Amygdala (tissue), 56 donors: ENCODE results near the gene CES4A.
"Not testable (repeated sequence)": the region's sequence is repeated elsewhere in the genome, so short reads cannot be mapped to it uniquely, and the experiment has no call there.

Experiments used
- DNase-seq, 56 donors: peaks; one replicate each; lab custom pipeline; 2025; lab: John Stamatoyannopoulos, UW

The CES4A gene

DNA sequence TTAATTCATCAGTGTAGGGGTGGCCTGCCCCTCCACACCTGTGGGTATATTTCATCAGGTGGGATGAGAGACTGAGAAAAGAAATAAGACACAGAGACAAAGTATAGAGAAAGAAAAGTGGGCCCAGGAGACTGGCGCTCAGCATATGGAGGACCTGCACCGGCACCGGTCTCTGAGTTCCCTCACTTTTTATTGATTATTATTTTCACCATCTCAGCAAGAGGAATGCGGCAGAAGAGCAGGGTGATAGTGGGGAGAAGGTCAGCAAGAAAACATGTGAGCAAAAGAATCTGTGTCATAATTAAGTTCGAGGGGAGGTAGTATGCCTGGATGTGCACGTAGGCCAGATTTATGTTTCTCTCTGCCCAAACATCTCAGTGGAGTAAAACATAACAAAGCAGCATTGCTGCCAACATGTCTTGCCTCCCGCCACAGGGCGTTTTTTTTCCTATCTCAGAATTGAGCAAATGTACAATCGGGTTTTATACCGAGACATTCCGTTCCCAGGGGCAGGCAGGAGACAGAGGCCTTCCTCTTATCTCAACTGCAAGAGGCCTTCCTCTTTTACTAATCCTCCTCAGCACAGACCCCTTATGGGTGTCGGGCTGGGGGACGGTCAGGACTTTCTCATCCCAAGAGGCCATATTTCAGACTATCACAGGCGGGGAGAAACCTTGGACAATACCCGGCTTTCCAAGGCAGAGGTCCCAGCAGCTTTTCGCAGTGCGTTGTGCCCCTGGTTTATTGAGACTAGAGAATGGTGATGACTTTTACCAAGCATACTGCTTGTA lies 32.8 kb upstream of the CES4A start:
- not testable (repeated sequence) for DNase-seq

GRCh38 chr16:66956154-66956457 lies 32.3 kb upstream of the CES4A start:
- not testable (repeated sequence) for DNase-seq

GRCh38 chr16:66958857-66959703 lies 29.3 kb upstream of the CES4A start:
- DNase-seq, result no peak

DNA sequence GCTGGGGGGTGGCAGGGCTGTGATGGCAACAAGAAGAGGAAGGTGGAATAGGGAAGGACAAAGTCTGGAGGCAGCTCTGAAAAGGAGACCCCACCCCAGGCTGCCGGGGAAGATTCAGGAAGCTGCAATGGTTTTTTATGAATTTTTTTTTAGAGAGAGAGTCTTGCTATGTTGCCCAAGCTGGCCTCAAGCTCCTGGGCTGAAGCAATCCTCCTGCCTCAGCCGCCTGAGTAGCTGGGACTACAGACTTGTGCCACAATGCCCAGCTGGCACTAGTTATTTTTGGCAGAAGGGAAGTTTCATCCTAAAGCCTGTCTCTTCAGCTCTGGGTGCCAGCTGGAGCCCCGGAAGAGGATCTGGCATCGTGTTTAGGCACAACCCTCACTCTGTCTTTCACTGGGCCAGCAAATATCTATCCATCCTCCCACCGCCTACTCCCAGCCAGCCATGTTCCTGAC lies 28.7 kb upstream of the CES4A start:
- DNase-seq, result peak in 11 of 56 donors; percentile 5 to 38 (median 17)

DNA sequence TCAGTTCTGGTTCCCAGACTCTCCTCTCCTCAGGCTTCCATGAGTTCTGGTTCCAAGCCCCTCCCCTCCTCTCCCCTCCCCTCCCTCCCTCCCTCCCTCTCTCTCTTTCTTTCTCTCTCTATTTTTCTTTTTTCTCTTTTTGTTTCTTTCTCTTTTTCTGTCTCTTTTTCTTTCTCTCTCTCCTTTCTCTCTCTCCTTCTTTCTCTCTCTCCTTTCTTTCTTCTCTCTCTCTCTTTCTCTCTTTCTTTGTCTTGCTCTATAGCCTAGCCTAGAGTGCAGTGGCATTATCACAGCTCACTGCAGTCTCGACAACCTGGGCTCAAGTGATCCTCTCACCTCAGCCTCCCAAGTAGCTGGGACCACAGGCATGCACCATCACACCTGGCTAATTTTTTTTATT lies 28.1 kb upstream of the CES4A start:
- DNase-seq, result no peak

- DNase-seq, result peak in 23 of 56 donors; percentile 3 to 66 (median 30)
These were observed 27.2 kb upstream of the CES4A start, which contains the start of gene CES3 for GRCh38 chr16:66961065-66961744. TSS of gene CES3 (plus strand) at chr16:66961266. CDS start at chr16:66961308, 42 bp downstream.

DNA sequence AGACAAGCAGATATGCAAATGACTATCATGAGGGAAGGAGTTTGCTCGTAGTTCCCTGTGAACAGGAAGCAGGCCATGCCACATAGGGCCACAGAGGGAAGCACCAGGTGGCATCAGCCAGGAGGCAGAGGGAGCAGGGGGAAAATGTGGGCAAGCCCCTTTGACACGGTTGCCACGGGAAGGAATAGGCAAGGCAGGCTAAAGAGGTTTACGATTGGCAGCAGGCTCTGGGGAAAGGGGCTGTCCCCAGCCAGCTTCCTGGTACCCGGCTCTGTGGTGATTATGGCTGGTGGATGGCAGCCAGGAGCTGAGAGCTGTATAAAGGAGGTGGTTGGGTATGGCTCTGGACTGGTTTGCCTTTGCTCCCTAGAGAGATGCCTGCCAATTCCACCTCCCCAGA lies 26.5 kb upstream of the CES4A start:
- DNase-seq, result no peak

GRCh38 chr16:66964049-66964448 lies 24.3 kb upstream of the CES4A start:
- no peak for DNase-seq

DNA sequence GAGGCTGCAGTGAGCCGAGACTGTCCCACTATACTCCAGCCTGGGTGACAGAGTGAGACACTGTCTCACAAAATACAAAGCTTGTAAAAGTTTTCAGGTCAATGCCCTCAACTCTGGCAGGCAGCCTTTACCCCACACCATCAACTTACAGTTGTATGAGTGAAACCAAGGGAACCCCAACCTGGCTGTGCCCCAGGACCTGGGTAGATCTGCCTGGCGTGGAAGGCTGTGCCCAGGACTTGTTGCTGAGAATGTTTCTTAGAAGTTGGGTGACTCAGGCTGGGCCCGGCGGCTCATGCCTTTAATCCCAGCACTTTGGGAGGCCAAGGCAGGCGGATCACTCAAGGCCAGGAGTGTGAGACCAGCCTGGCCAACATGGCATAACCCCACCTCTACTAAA lies 19.5 kb upstream of the CES4A start:
- DNase-seq, result peak in 5 of 56 donors; percentile 11 to 50 (median 24)

GRCh38 chr16:66970775-66971720 lies 17.3 kb upstream of the CES4A start:
- DNase-seq, result no peak

GRCh38 chr16:66972983-66973382 lies 15.4 kb upstream of the CES4A start:
- no peak for DNase-seq

- DNase-seq, result no peak
These were observed 14.7 kb upstream of the CES4A start for GRCh38 chr16:66973716-66974115.

DNA sequence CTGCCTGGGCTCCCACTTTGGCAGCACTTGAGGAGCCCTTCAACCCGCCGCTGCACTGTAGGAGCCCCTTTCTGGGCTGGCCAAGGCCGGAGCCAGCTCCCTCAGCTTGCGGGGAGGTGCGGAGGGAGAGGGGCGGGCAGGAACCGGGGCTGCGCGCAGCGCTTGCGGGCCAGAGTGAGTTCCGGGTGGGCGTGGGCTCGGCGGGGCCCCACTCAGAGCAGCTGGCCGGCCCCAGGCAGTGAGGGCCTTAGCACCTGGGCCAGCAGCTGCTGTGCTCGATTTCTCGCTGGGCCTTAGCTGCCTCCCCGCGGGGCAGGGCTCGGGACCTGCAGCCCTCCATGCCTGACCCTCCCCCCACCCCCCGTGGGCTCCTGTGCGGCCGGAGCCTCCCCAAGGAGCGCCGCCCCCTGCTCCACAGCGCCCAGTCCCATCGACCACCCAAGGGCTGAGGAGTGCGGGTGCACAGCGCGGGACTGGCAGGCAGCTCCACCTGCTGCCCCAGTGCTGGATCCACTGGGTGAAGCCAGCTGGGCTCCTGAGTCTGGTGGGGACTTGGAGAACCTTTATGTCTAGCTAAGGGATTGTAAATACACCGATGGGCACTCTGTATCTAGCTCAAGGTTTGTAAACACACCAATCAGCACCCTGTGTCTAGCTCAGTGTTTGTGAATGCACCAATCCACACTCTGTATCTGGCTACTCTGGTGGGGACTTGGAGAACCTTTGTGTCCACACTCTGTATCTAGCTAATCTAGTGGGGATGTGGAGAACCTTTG lies 14.0 kb upstream of the CES4A start:
- DNase-seq, result not testable (repeated sequence)

DNA sequence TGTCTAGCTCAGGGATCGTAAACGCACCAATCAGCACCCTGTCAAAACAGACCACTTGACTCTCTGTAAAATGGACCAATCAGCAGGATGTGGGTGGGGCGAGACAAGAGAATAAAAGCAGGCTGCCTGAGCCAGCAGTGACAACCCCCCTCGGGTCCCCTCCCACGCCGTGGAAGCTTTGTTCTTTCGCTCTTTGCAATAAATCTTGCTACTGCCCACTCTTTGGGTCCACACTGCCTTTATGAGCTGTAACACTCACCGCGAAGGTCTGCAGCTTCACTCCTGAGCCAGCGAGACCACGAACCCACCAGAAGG lies 13.5 kb upstream of the CES4A start:
- DNase-seq, result not testable (repeated sequence)

DNA sequence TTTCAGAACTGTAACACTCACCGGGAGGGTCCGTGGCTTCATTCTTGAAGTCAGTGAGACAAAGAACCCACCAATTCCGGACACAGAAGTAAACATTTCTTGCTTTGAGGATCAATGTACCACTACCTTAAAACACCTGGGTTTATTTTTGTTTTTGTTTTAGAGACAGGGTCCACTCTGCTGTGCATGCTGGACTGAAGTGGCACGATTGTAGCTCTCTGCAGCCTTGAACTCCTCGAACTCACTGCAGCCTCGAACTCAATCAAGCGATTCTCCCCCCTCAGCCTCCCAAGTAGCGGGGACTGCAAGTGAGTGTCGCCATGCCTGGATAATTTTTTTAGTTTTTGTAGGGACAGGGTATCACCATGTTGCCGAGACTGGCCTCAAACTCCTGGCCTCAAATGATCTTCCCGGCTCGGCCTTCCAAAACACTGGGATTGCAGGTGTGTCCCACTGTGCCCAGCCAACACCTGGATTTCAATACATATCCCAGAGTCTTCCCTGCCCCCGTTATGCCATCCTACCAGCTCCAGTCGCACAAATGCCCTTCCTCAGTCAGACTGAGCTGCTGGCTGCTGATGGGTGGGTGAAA lies 13.0 kb upstream of the CES4A start:
- no peak for DNase-seq

DNA sequence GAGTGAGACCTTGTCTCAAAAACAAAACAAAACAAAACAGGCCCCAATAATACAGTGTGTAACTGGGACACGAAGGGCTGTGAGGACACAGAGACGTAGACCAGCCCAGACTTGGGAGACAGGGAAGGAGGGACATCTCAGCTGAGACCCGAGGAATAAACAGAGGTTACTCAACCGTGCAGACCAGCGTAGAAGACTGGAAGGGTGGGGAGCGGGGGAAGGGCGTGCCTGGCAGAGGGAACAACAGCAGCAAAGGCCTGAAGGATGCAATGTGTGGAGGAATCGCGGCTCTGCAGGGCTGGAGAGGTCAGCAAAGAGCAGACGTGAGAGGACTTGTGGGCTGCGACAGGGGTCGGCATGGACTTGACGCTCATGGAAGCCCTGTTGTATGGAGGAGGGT lies 11.6 kb upstream of the CES4A start:
- DNase-seq, result no peak

GRCh38 chr16:66977341-66978113 lies 10.9 kb upstream of the CES4A start:
- peak in 55 of 56 donors; percentile 30 to 94 (median 73) for DNase-seq
